GM12873 (cell line): ENCODE data around the gene CBR1.

Source experiments
- CTCF ChIP-seq: IDR thresholded peaks from 2 replicates; pipeline ENCODE4 v1.5.1; 2012; ENCODE audit warnings: low read depth, mild to moderate bottlenecking, moderate library complexity, low read length, control low read depth; ENCODE audit not compliant: insufficient read depth; ENCODE audit errors: missing control alignments

CBR1 gene

GRCh38 chr21:36038701-36039497 is 30.9 kb upstream of the CBR1 start:
- TF ChIP-seq CTCF: no peak

- no peak for TF ChIP-seq CTCF
Observed at GRCh38 chr21:36039861-36040260, 30.0 kb upstream of the CBR1 start.

GRCh38 chr21:36040389-36040788 is 29.4 kb upstream of the CBR1 start:
- TF ChIP-seq CTCF: no peak

GRCh38 chr21:36041910-36042309 is 27.9 kb upstream of the CBR1 start:
- no peak for TF ChIP-seq CTCF

- TF ChIP-seq CTCF: no peak
Observed at GRCh38 chr21:36044056-36044455, 25.8 kb upstream of the CBR1 start.

GRCh38 chr21:36045993-36046392 is 23.8 kb upstream of the CBR1 start:
- TF ChIP-seq CTCF: no peak

GRCh38 chr21:36047139-36047538 is 22.7 kb upstream of the CBR1 start:
- no peak for TF ChIP-seq CTCF
